GM12878 (cell line): ENCODE data around the gene DNMT1. TPM values are rescaled to one million over a fixed set of nuclear protein-coding genes. Genes with fewer than 3 reads are reported as not detected.

Experiments used
- ATAC-seq: fragments of 200-7000 bp; cut with Tn5 transposase; 3 replicates; pipeline ENCODE4 v1.9.1; 2020; ENCODE audit warnings: mild to moderate bottlenecking, moderate library complexity
- BruUV-seq: library from RNA; stranded (reverse); fragments of 400-500 nt; replicated peaks from 2 replicates; lab custom pipeline; 2021; lab: Mats Ljungman, UMichigan
- CTCF ChIA-PET: fragments of 300-600 bp; sonication (Branson Sonifier 250); formaldehyde crosslinking; extraction: SDS; loops from one replicate; lab custom pipeline; 2021; ENCODE audit warnings: inconsistent platforms; lab: Yijun Ruan, JAX
- POLR2A ChIA-PET: fragments of 350-600 bp; formaldehyde crosslinking; extraction: SDS; loops from one replicate; lab custom pipeline; 2021; ENCODE audit warnings: inconsistent platforms; lab: Charles Lee
- RAD21 ChIA-PET: fragments of 300-600 bp; sonication (Branson Sonifier 250); formaldehyde crosslinking; loops from one replicate; lab custom pipeline; 2023; ENCODE audit warnings: antibody characterized with exemption; ENCODE audit not compliant: unreplicated experiment; lab: Charles Lee
- SMC1A ChIA-PET: fragments of 300-600 bp; sonication (Branson Sonifier 250); formaldehyde crosslinking; loops from one replicate; lab custom pipeline; 2023; ENCODE audit not compliant: unreplicated experiment, uncharacterized antibody; lab: Charles Lee
- DNase-seq: peaks from one replicate; pipeline ENCODE4 v3.0.0-alpha.2; 2011; ENCODE audit warnings: low read depth, low spot score
- FAIRE-seq: peaks from 3 replicates; lab custom pipeline; 2011; peaks lifted over from hg19 to GRCh38; lab: Jason Lieb, UNC
- H2AFZ ChIP-seq: 2 replicates; pipeline ENCODE4 v1.6.0; 2011; ENCODE audit warnings: low read depth, low read length, control low read depth; ENCODE audit not compliant: control insufficient read depth
- H3K27ac ChIP-seq: 2 replicates; pipeline ENCODE4 v1.5.1; 2011; ENCODE audit warnings: control low read depth; ENCODE audit not compliant: control insufficient read depth, insufficient read depth
- H3K27me3 ChIP-seq, 2 experiments: replicated peaks in 1 of 2; 2 replicates each; pipeline versions ENCODE4 v1.6.0 to v1.6.1; 2011; ENCODE audit warnings: low read length in 1 of 2; ENCODE audit not compliant: control insufficient read depth in 2 of 2, insufficient read depth in 2 of 2
- H3K36me3 ChIP-seq, 2 experiments: 2 replicates each; pipeline ENCODE4 v1.5.1; 2011; ENCODE audit warnings: low read length in 1 of 2; ENCODE audit not compliant: control insufficient read depth in 2 of 2, insufficient read depth in 2 of 2
- H3K4me1 ChIP-seq: 2 replicates; pipeline ENCODE4 v1.6.1; 2011; ENCODE audit warnings: mild to moderate bottlenecking, low read length, moderate library complexity, mixed read lengths; ENCODE audit not compliant: control insufficient read depth, insufficient read depth
- H3K4me2 ChIP-seq: 2 replicates; pipeline ENCODE4 v1.6.0; 2011; ENCODE audit warnings: control low read depth; ENCODE audit not compliant: control insufficient read depth, insufficient read depth
- H3K4me3 ChIP-seq: fragments of 200-600 bp; sonication (generic); 2 replicates; pipeline ENCODE4 v1.5.1; 2016
- H3K79me2 ChIP-seq: 2 replicates; pipeline ENCODE4 v1.6.0; 2011; ENCODE audit warnings: low read length; ENCODE audit not compliant: control insufficient read depth, insufficient read depth
- H3K9ac ChIP-seq: 2 replicates; pipeline ENCODE4 v1.8.0; 2011; ENCODE audit warnings: low read length, control low read depth, mixed read lengths; ENCODE audit not compliant: control insufficient read depth, insufficient read depth
- H3K9me3 ChIP-seq: replicated peaks from 3 replicates; pipeline ENCODE4 v1.5.1; 2011; ENCODE audit warnings: mild to moderate bottlenecking, low read length; ENCODE audit not compliant: control insufficient read depth, insufficient read depth
- H4K20me1 ChIP-seq: 2 replicates; pipeline ENCODE4 v1.6.0; 2011; ENCODE audit not compliant: control insufficient read depth, insufficient read depth
- FOS ChIP-seq: IDR thresholded peaks from 3 replicates; pipeline ENCODE4 v1.6.1; 2011; ENCODE audit warnings: borderline replicate concordance; ENCODE audit not compliant: insufficient read length; ENCODE audit errors: extremely low read depth
- HDAC6 ChIP-seq: fragments of 200-600 bp; sonication (generic); IDR thresholded peaks from one replicate; pipeline ENCODE4 v1.8.0; 2017; ENCODE audit warnings: antibody characterized with exemption; ENCODE audit not compliant: unreplicated experiment
- POLR2AphosphoS5 ChIP-seq: IDR thresholded peaks from 2 replicates; pipeline ENCODE4 v1.6.1; 2011; ENCODE audit warnings: mild to moderate bottlenecking, low read length, inconsistent platforms
- SMAD5 ChIP-seq: IDR thresholded peaks from 2 replicates; pipeline ENCODE4 v1.6.1; 2016; ENCODE audit warnings: antibody characterized with exemption, low read depth
- ZNF217 ChIP-seq: fragments of 450-650 bp; IDR thresholded peaks from 2 replicates; pipeline ENCODE4 v1.6.1; 2017; ENCODE audit warnings: antibody characterized with exemption, mild to moderate bottlenecking
- WGBS: methylation state at CpG from one replicate; pipeline ENCODE4 v1.1.6; 2016; ENCODE audit warnings: low lambda C conversion rate; ENCODE audit not compliant: insufficient replicate concordance, insufficient coverage; ENCODE audit errors: missing lambda C conversion rate; 5-methylcytosine and 5-hydroxymethylcytosine counted together
- in situ Hi-C: fragments of 300-500 bp; cut with MboI; formaldehyde crosslinking; loops from 9 replicates; pipeline ENCODE4 v1.14.3; 2018; ENCODE audit warnings: mixed read lengths
- intact Hi-C: fragments of 100-400 bp; cut with micrococcal nuclease; formaldehyde crosslinking; loops from one replicate; pipeline ENCODE4 v1.14.2; 2022; ENCODE audit not compliant: unreplicated experiment
- polyA plus RNA-seq, 11 experiments: library from polyadenylated mRNA; depleted of rRNA in 4 of 11; unstranded in 6 of 11; stranded (reverse) in 5 of 11; fragments of >200 nt; fragmentation: Nextera tagmentation in 4 of 11; fragmentation: Illumina TruSeq in 1 of 11; extraction: Ambion mirVana in 4 of 11; extraction: Trizol in 1 of 11; gene quantifications; 1 replicate in 1 of 11; 2 replicates in 10 of 11; pipeline versions ENCODE4 v1.2.1 to v1.2.3, GENCODE V29; 2011 to 2016; ENCODE audit warnings: inconsistent platforms in 2 of 11, missing spikeins in 2 of 11, low read depth in 1 of 11
- total RNA-seq, 4 experiments: library from RNA; depleted of rRNA in 3 of 4; stranded (reverse); fragments of >200 nt in 3 of 4; fragmentation: Illumina TruSeq in 1 of 4; extraction: Trizol in 1 of 4; gene quantifications; 2 replicates each; pipeline versions ENCODE4 v1.2.1 to v1.2.3, GENCODE V29; 2013 to 2021
- TF ChIP-seq, protein P1 (sequence below): fragments of 450-650 bp; IDR thresholded peaks from 2 replicates; pipeline ENCODE4 v1.6.1; 2017; ENCODE audit warnings: mild to moderate bottlenecking

DNMT1 gene
- total and polyA plus RNA-seq, 10 of the 15 experiments (the other 5 are each of a cell fraction or from before 2014, with no cell fraction given), result 70.0 to 290 (median 133) TPM

DNA sequence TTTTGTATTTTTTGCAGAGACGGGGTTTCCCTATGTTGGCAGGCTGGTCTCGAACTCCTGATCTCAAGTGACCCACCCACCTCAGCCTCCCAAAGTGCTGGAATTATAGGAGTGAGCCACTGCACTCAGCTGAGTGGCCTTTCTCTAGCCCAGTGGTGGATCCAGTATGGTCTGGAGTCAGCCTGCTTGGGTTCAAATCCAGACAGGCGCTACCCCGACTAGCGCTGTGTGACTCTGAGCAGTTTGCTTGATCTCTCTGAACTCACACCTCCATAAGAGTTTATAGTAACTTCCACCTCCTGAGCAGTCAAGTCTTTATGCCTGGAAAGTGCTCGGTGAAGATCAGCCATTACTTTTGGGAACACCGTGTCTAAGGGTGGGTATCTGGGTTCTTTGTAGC lies 25.9 kb upstream of the DNMT1 start:
- intact Hi-C loops (no loop called here), in situ Hi-C loops (no loop called here)
- ATAC-seq (no peak), FAIRE-seq (peak; percentile 59), DNase-seq (no peak)
- peak; percentile 12; the same call in 1 of the 2 replicates for TF ChIP-seq SMAD5
- TF ChIP-seq, protein P1, sequence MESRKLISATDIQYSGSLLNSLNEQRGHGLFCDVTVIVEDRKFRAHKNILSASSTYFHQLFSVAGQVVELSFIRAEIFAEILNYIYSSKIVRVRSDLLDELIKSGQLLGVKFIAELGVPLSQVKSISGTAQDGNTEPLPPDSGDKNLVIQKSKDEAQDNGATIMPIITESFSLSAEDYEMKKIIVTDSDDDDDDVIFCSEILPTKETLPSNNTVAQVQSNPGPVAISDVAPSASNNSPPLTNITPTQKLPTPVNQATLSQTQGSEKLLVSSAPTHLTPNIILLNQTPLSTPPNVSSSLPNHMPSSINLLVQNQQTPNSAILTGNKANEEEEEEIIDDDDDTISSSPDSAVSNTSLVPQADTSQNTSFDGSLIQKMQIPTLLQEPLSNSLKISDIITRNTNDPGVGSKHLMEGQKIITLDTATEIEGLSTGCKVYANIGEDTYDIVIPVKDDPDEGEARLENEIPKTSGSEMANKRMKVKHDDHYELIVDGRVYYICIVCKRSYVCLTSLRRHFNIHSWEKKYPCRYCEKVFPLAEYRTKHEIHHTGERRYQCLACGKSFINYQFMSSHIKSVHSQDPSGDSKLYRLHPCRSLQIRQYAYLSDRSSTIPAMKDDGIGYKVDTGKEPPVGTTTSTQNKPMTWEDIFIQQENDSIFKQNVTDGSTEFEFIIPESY, result peak; percentile 66; the same call in 1 of the 2 replicates
- TF ChIP-seq ZNF217, result peak; percentile 79; the same call in 1 of the 2 replicates
- no peak for TF ChIP-seq FOS
- 0 out of 2 replicates have a peak, but pooled peaks have one; percentile 13 for TF ChIP-seq POLR2AphosphoS5
- no peak for TF ChIP-seq HDAC6
- no TSS peak for BruUV-seq
- Histone ChIP-seq H4K20me1 (no peaks in the 10 kb centered on the region), H3K36me3 (peaks cover 4 to 10% of the 10 kb centered on the region in 2 experiments; a peak in 3 of 4 replicates), H3K4me3 (no peak overlapping the region), H2AFZ (no peak overlapping the region), H3K79me2 (peaks cover 22% of the 10 kb centered on the region), H3K27me3 (no peaks in the 10 kb centered on the region), H3K27ac (peak overlapping the region; percentile 92), H3K4me1 (peaks cover 42% of the 10 kb centered on the region), H3K9ac (no peak overlapping the region), H3K9me3 (no peaks in the 10 kb centered on the region; the same call in 2 of the 3 replicates), H3K4me2 (peak overlapping the region; percentile 49)
- SMC1A ChIA-PET, result interaction anchor here (1.0 to 3.4 kb wide), 6 partner anchors 19 to 116 kb away, joined by 3 to 30 read pairs (median 5); no protein-coding TSS in a partner anchor
- CTCF ChIA-PET, result interaction anchor here (0.7 to 5.3 kb wide), 9 partner anchors 8 to 193 kb away, joined by 3 to 56 read pairs (median 5); partner anchors contain the start of gene MRPL4
- WGBS, result 87% methylated on average over 7 of the region's 7 CpGs
- RAD21 ChIA-PET, result interaction anchor here (0.6 to 4.6 kb wide), 7 partner anchors 8 to 113 kb away, joined by 3 to 47 read pairs (median 8); no protein-coding TSS in a partner anchor
- POLR2A ChIA-PET, result interaction anchor here (0.6 to 2.1 kb wide), 9 partner anchors 9 to 116 kb away, joined by 3 to 11 read pairs (median 3); no protein-coding TSS in a partner anchor
